ENCODE results near the gene NGRN. TPM values are rescaled to one million over a fixed set of nuclear protein-coding genes. Genes with fewer than 3 reads are reported as not detected.
"Not testable (repeated sequence)": the region's sequence is repeated elsewhere in the genome, so short reads cannot be mapped to it uniquely, and the experiment has no call there.

NGRN gene
- total RNA-seq, 1 donor from 2014 or later = 77.8 TPM

DNA sequence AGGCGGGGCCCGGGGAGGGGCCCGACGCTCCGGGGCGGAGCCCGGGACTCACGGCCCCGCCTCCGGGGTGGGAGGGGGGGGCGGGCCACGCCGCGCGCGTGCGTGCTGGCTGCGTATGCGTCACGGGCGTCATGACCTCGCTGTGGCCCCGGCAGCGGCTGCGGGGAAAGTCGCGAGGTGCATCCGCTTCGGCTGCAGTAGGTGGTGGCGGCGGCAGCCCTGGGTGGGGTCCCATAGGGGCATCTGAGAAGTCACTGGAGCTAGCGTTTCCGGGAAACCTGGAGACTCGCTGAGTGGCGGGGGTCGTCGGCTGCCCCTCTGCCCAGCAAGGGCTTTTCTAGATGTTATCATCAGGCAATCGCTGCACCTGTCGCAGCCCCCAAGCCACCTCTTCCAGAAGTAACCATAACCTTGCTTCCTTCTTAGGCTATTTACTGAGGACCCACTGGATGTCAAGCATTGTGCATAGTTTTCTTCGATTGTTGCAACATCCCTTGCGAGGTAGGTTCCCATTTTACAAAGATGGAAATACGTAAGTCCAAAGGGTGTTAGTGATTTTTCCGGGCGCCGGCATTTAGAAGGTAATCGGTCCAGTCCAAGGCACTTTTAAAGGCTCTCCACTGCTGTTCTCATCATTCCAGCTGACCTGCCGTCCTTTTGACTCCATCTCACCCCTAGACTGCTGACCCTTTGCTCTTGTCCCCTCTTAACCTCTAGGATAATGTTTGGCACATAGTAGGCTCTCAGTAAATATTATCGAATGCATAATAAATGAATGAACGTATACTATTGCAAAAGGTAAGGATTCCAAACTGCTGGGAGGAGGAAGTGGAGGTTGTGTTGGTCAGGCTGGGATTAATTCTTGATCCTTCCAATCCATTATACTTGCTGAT is 31.1 kb upstream of the NGRN start, which contains the start of gene GDPGP1:
GDPGP1 (plus strand) TSS at position 114 of the 893 bp plus-strand sequence. CDS start 6,700 bp downstream, outside the sequence.
- DNase-seq (ENCODE audit: low spot score) = no peak

DNA sequence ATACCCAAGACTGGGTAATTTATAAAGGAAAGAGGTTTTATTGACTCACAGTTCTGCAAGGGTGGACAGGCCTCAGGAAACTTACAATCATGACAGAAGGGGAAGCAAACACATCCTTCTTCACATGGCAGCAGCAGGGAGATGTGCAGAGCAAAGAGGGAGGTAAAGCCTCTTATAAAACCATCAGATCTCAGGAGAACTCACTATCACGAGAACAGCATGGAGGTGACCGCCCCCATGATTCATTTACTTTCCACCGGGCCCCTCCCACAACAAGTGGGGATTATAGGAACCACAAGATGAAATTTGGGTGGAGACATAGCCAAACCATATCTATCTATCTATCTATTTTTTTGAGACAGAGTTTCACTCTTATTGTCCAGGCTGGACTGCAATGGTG is 26.1 kb upstream of the NGRN start:
- no peak for DNase-seq (ENCODE audit: low spot score)

DNA sequence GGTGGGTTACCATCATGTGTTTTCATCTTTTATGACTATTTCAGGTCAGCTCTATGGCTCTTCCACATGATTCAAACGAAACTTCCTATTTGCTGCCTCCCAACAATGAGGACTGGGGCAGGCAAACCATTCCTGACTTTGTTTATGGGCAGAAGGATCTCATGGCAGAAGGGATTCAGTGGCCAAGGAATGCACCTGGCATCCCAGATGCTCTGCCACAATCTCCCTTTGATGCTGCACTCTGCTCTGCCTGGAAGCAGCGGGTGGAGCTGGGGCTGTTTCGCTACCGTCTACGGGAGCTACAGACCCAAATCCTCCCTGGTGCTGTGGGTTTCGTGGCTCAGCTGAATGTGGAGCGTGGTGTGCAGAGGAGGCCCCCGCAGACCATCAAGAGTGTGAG is 24.6 kb upstream of the NGRN start:
- DNase-seq (ENCODE audit: low spot score) = no peak

DNA sequence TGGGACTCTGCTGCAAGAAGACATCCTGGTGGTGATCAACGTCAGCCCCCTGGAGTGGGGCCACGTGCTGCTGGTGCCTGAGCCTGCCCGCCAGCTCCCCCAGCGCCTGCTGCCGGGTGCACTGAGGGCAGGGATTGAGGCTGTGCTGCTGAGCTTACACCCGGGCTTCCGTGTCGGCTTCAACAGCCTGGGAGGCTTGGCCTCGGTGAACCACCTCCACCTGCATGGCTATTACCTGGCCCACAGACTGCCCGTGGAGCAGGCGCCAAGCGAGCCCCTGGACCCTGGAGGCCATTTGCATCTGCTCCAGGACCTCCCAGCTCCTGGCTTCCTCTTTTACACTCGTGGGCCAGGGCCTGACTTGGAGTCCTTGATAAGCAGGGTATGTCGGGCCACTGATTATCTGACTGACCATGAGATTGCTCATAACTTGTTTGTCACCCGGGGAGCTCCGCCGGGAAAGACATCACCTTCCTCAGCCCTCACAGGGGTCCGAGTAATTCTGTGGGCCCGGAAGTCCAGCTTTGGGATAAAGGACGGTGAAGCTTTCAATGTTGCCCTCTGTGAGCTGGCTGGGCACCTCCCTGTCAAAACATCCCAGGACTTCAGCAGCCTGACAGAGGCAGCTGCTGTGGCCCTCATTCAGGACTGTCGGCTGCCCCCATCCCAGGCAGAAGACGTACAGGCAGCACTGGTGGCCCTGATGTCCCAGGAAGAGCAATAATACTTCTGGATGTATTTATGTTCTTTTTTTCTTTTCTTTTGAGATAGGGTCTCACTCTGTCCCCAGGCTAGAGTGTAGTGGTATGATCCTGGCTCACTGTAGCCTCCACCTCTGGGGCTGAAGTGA is 23.9 kb upstream of the NGRN start:
- no peak for DNase-seq (ENCODE audit: low spot score)

DNA sequence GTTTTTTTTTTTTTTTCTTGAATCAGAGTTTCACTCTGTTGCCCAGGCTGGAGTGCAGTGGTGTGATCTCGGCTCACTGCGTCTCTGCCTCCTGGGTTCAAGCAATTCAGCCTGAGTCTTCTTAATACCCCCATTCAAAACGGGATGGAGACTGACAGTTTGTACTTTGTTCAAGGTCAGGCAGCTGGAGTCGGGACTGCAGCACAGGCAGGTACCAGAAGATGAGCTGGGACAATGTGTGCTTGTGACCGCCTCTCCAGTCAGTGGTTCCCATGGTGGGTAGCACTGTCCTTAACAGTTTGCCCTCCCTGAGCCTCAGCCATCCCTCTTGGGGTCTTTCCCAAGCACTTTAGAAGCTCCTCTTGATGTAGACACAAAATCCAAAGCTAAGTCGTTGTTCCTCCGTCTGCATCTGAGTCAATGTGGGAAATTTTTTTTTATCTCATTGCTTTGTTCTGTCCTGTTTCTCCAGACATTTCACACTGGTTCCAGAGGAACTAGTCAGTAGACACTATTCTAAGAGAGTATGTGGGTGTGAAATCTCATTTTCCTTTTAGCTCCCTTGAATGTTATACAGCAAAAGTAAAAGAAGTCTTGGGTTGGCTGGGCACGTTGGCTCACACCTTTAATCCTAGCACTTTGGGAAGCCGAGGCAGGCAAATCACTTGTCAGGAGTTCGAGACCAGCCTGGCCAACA is 21.4 kb upstream of the NGRN start:
- no peak for DNase-seq (ENCODE audit: low spot score)

DNA sequence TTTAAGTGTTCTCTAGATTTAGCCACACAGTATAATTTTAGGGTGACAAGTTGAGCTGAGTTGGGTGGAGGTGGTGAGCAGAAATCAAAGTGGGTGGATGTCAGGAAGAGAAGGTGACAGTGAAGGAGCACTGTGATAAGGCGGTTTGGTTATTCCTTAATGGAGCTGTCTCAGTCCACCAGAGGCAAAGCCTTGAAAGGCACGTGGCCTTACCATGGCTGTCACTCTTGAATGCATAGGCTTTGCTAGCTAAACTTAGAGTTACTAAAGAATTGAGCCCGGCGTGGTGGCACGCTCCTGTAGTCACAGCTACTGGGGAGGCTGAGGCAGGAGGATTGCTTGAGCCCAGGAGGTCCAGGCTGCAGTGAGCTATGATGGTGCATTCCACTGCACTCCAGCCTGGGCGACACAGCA is 16.7 kb upstream of the NGRN start:
- no peak for DNase-seq (ENCODE audit: low spot score)

DNA sequence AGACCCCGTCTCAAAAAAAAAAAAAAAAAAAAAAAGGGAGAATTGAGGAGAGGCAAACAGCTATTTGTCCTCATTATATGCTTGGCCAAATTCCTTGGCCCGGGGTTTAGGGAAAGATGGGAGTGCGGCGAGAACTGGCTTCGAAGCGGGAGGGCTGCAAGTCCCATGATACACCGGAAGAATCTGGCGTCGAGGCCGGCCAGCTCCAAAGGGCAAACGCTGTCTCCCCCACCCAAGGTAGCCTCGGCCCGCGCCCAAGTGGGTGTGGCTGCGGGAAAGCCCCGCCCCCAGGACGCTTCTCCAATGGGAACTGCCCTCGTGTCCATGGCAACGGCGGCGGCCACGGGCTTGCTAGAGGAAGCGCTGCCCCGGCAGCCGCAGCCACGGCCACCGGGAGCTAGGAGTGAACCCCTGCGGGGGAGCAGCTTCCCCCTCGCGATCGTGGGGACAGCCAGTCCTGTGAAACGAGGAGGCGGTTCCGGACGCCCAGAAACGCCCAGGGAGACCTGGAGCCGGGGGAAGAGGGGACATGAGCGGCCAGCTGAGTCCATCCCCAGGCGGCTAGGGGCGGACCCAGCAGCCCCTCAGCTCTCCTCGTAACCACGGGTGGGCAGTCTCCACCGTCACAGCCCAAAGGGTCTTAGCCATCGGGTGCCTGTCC is 16.1 kb upstream of the NGRN start, which contains the start of gene TTLL13:
TTLL13 (plus strand) TSS at position 354 of the 661 bp plus-strand sequence. CDS start 1,075 bp downstream, outside the sequence.
- peak; percentile 97 for DNase-seq (ENCODE audit: low spot score)

DNA sequence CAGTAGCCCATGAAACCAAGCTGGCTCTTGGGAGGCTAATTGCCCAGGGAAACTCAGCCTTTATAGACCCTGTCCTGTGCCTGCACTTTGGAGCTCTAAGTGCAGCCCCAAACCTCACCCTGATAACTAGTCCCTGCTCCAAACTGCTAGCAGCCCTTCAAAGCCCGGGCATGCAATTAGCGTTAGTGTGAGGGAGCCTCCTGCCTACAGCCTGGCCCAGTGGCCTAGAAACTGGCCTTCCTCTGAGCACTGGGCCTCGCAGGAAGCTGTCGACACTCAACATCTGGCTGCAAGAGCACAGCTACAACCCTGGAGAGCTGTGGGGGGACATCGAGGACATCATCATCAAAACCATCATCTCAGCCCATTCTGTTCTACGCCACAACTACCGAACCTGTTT is 7.7 kb upstream of the NGRN start:
- DNase-seq (ENCODE audit: low spot score) = no peak

DNA sequence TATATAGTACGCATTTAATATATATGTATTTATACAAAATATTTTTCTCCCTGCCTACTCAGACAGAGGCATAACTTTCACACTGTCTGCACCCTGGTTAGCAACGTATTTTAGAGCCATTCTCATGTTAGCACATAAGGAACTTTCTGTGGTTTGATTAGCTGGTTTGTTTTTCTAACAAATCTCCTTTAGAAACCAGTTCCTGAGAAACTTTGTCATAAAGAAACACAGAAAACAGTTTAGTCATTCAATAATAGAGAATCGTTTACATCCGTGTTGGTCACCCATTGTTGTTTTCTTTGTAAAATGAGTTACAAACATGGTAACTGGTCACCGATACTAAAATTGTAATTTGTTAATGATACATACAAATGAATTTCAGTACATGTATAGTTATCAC is 5.9 kb upstream of the NGRN start:
- DNase-seq (ENCODE audit: low spot score) = no peak

DNA sequence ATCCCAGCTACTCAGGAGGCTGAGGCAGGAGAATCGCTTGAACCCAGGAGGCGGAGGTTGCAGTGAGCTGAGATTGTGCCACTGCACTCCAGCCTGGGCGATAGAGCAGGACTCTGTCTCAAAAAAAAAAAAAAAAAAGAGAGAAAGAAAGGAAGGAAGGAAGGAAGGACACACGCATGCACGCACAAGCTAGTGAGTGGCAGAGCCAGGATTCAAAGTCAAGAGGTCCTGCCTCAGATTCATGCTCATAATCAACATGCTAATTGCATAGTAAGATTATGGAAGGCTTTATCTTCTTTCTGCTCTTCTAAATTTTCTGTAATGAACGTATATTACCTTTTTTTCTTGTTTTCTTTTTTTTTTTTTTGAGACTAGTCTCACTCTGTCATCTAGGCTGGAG is 4.7 kb upstream of the NGRN start:
- DNase-seq (ENCODE audit: low spot score) = not testable (repeated sequence)

DNA sequence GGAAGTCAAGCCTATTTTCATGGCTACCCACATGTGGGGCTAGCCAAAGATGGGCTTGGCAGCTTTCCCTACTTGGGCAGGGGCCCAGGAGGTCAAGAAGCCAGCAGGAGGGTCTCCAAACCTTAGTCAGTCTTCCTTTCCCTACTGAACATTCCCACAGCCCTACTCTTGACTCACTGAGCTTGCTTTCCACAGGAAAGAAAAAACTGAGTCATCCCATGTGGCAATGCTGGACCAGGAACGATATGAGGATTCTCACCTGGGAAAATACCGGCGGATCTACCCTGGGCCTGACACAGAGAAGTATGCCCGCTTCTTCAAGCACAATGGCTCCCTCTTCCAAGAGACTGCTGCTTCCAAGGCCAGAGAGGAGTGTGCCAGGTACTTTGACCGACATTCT is 3.7 kb upstream of the NGRN start:
- DNase-seq (ENCODE audit: low spot score) = no peak

DNA sequence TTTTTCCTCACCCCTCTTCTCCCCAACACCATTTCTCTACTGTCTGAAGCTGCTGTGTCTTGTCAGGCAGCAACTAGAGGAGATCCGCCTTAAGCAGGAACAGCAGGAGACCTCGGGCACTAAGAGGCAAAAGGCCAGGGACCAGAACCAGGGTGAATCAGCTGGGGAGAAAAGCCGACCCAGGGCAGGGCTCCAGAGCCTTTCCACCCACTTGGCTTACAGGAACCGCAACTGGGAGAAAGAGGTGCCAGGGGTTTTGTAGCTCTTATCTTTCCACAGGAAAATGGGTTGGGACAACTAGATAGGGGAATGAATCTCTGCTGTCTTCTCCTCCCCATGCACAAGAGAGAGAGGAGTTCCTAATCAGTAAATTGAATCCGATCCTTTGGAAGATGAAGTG is 3.0 kb upstream of the NGRN start:
- DNase-seq (ENCODE audit: low spot score) = no peak

DNA sequence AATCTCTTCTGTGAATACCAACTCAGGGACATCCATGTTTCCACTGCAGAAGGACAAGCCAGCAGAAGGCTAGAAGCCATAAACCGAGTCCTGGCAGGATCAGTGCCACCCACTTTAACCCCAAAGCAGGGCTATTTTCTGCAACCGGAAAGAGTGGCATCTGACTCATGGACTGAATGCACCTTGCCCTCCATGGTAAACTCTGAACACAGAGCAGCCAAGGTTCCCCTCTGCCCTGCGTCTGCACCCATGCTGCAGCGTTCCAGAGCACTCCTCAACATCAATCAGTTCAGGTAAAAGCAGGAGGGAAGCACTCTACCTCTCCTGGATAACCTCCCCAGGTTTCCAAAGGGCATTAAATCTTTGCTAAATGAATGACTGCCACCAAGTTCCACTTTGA is 801 bp upstream of the NGRN start:
- no peak for DNase-seq (ENCODE audit: low spot score)

DNA sequence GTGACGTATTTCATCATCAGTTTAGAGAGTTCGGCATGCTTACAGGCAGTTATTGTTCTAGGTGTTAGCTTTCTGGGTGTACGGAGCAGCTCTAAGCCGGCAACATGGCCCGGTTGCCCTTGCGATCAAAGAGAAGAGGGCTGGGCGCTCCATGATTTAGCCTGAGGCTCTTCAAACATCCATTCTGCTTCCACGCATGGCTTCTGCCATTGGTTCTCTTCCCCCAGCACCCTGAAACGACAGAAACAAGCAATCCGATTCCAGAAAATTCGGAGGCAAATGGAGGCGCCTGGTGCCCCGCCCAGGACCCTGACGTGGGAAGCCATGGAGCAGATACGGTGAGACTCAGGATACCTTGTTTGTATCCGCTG is 574 bp downstream of the NGRN start:
- no peak for DNase-seq (ENCODE audit: low spot score)

DNA sequence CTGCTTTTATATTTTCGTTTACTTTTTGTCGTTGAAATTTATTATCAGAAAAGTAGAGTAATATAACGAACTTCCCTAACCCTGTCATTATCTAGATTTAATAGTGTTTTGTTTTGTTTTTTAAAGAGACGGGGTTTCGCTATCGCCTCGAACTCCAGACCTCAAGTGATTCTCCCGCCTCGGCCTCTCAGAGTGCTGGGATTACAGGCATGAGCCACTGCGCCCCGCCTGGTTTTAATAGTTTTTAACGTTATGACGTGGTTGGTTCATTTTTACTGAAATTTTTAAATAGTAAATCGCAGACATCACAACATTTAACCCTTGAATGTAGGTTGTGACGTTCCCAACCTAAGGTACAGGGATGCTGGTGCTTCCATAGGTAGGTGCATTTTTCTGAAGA is 1.0 kb downstream of the NGRN start:
- no peak for DNase-seq (ENCODE audit: low spot score)

DNA sequence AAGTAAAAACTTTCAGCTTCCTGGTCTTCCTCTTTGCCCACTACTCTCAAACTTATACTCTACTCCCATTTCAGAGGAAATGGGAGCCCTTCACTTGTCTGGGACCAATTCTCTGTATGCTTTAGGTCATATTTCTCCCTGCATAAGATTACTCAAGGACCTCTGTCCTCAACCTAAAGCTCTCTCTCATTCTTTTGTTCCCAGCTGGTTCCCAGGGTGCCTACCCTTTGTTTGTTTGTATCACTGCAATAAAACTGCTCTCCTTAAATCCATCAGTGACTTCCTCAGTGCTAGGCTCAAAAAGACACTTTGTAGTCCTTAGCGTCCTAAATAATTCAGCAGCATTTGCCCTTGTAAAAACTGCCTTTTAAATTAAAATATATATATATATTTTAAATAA is 2.9 kb downstream of the NGRN start:
- no peak for DNase-seq (ENCODE audit: low spot score)

DNA sequence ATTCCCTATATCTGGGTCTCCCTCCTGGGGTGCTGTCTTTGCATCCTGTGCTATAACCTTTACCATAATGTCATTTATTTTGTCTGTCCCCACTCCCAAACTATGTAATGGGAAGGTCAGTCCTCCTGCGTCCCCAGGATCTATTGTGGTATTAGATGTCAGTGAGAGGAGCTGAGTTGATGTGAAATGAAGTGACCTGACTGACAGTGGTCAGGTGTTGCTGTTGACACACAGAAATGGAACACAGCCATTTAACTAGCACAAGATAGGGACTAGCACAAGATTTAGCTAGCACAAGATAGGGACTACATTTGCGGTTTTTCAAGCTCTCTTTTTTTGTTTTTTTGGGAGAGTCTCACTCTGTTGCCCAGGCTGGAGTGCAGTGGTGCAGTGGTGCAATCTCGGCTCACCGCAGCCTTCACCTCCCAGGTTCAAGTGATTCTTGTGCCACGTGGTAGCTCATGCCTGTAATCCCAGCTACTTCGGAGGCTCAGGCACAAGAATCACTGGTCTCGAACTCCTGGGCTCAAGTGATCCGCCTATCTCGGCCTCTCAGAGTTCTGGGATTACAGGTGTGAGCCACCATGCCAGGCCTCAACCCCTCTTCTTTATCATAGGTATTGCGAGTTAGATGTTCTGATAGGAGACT is 5.2 kb downstream of the NGRN start:
- no peak for DNase-seq (ENCODE audit: low spot score)

DNA sequence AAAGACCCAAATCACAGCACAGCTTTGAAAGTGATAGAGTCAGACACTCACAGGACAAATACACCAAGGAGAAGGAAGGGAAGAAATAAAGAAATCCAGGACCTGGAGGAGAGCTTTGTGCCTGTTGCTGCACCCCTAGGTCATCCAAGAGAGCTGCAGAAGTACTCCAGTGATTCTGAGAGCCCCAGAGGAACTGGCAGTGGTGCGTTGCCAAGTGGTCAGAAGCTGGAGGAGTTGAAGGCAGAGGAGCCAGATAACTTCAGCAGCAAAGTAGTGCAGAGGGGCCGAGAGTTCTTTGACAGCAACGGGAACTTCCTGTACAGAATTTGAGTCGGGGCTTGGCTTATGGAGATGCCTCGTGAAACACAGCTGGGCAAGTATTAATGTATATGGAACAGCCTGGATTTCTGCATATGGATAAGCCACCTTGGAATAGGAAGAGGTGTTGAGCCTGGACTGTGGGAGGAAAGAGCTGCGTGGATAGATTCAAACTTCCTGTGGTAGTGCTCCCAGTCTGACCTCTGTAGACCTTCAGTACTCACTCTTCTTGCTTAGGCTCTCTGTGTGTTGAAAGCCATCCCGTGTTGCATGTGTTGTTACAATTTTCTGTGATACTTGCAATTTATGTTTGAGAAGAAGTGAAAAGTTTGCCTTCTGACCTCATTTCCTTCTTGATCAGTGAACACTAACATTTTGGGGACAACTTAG is 6.1 kb downstream of the NGRN start:
- DNase-seq (ENCODE audit: low spot score) = no peak

DNA sequence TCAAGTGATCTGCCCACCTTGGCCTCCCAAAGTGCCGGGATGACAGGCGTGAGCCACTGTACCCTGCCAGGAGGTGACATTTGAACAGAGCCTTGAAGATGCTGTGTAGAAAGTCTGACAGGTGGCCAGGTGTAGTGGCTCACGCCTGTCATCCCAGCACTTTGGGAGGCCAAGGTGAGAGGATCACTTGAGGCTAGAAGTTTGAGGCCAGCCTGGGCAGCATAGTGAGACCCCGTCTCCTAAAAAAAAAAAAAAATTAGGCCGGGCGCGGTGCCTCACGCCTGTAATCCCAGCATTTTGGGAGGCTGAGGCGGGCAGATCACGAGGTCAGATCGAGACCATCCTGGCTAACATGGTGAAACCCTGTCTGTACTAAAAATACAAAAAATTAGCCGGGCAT is 13.0 kb downstream of the NGRN start:
- not testable (repeated sequence) for DNase-seq (ENCODE audit: low spot score)

DNA sequence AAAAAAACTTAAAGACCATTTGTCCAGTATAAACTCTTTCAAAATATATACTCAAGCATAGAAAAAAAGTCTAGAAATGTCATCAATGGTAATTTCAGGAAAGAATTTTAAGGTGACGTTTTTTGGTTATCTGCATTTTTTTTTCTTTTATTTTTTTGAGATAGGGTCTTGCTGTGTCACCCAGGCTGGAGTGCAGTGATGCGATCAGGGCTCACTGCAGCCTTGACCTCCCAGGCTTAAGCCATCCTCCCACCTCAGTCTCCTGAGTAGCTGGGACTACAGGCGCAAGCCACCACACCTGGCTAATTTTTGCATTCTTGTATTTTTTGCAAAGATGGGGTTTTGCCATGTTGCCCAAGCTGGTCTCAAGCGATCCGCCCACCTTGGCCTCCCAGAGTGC is 15.3 kb downstream of the NGRN start:
- not testable (repeated sequence) for DNase-seq (ENCODE audit: low spot score)
